SK-N-SH treated with all-trans-retinoic acid at 6 μM for 48 hours (cell line): ENCODE results near the gene SYCN.

Source experiments
- ATAC-seq: fragments of 200-7000 bp; cut with Tn5 transposase; 3 replicates; pipeline ENCODE4 v1.9.1; 2020; ENCODE audit warnings: mild to moderate bottlenecking, moderate library complexity
- ESRRG ChIP-seq: fragments of 250-450 bp; sonication (Bioruptor Pico); IDR thresholded peaks from 2 replicates; pipeline ENCODE4 v1.6.1; 2021; ENCODE audit warnings: mild to moderate bottlenecking
- GLIS3 ChIP-seq: fragments of 250-450 bp; sonication (Bioruptor Pico); IDR thresholded peaks from 2 replicates; pipeline ENCODE4 v1.5.0; 2020; ENCODE audit warnings: mild to moderate bottlenecking, moderate library complexity
- ISL1 ChIP-seq: fragments of 250-450 bp; sonication (Bioruptor Pico); IDR thresholded peaks from 2 replicates; pipeline ENCODE4 v2.1.2; 2022; ENCODE audit warnings: mild to moderate bottlenecking, moderate library complexity
- PATZ1 ChIP-seq: fragments of 250-450 bp; sonication (Bioruptor Pico); IDR thresholded peaks from 2 replicates; pipeline ENCODE4 v1.8.0; 2020; ENCODE audit warnings: mild to moderate bottlenecking, moderate library complexity, borderline replicate concordance
- POU6F1 ChIP-seq: fragments of 250-450 bp; sonication (Bioruptor Pico); IDR thresholded peaks from 2 replicates; pipeline ENCODE4 v1.8.0; 2021; ENCODE audit warnings: low read depth, mild to moderate bottlenecking, moderate library complexity, borderline replicate concordance
- PPARA ChIP-seq: fragments of 250-450 bp; sonication (Bioruptor Pico); IDR thresholded peaks from 2 replicates; pipeline ENCODE4 v1.5.0; 2020; ENCODE audit warnings: mild to moderate bottlenecking, borderline replicate concordance
- RARB ChIP-seq: fragments of 250-450 bp; sonication (Bioruptor Pico); IDR thresholded peaks from 2 replicates; pipeline ENCODE4 v1.8.0; 2021; ENCODE audit warnings: mild to moderate bottlenecking, moderate library complexity
- SNAI2 ChIP-seq: fragments of 250-450 bp; sonication (Bioruptor Pico); IDR thresholded peaks from 2 replicates; pipeline ENCODE4 v1.5.0; 2020; ENCODE audit warnings: mild to moderate bottlenecking, moderate library complexity
- TCF4 ChIP-seq: fragments of 250-450 bp; sonication (Bioruptor Pico); IDR thresholded peaks from 2 replicates; pipeline ENCODE4 v1.8.0; 2021; ENCODE audit warnings: mild to moderate bottlenecking, moderate library complexity, borderline replicate concordance
- TOX ChIP-seq: fragments of 250-450 bp; sonication (Bioruptor Pico); IDR thresholded peaks from 2 replicates; pipeline ENCODE4 v1.8.0; 2021; ENCODE audit warnings: mild to moderate bottlenecking, moderate library complexity, borderline replicate concordance
- TSHZ2 ChIP-seq: fragments of 250-450 bp; sonication (Bioruptor Pico); IDR thresholded peaks from 2 replicates; pipeline ENCODE4 v1.5.0; 2020; ENCODE audit warnings: mild to moderate bottlenecking, moderate library complexity
- ZC3H10 ChIP-seq: fragments of 250-450 bp; sonication (Bioruptor Pico); IDR thresholded peaks from 2 replicates; pipeline ENCODE4 v1.5.1; 2021; ENCODE audit warnings: mild to moderate bottlenecking, moderate library complexity
- ZFP3 ChIP-seq: fragments of 250-450 bp; sonication (Bioruptor Pico); IDR thresholded peaks from 2 replicates; pipeline ENCODE4 v1.5.0; 2020; ENCODE audit warnings: mild to moderate bottlenecking, moderate library complexity
- ZFP30 ChIP-seq: fragments of 450-650 bp; formaldehyde crosslinking; IDR thresholded peaks from 2 replicates; pipeline ENCODE4 v1.5.0; 2022; ENCODE audit warnings: mild to moderate bottlenecking, moderate library complexity
- ZNF565 ChIP-seq: fragments of 450-650 bp; formaldehyde crosslinking; conservative IDR thresholded peaks from 2 replicates; pipeline ENCODE4 v1.5.0; 2020; ENCODE audit warnings: low read depth, mild to moderate bottlenecking, moderate library complexity
- ZNF70 ChIP-seq: fragments of 450-650 bp; formaldehyde crosslinking; IDR thresholded peaks from 2 replicates; pipeline ENCODE4 v1.5.0; 2020; ENCODE audit warnings: mild to moderate bottlenecking, moderate library complexity
- ZNF8 ChIP-seq: fragments of 450-650 bp; formaldehyde crosslinking; IDR thresholded peaks from 2 replicates; pipeline ENCODE4 v1.5.0; 2020; ENCODE audit warnings: mild to moderate bottlenecking, moderate library complexity
- TF ChIP-seq, protein P1 (sequence below): fragments of 250-450 bp; sonication (Bioruptor Pico); IDR thresholded peaks from 2 replicates; pipeline ENCODE4 v1.5.1; 2021; ENCODE audit warnings: mild to moderate bottlenecking, moderate library complexity

The SYCN gene

GRCh38 chr19:39205449-39205764, 1.3 kb upstream of the SYCN start (continued):
- TF ChIP-seq PATZ1 (CRISPR knock-in tag) (no peak), ESRRG (no peak)

DNA sequence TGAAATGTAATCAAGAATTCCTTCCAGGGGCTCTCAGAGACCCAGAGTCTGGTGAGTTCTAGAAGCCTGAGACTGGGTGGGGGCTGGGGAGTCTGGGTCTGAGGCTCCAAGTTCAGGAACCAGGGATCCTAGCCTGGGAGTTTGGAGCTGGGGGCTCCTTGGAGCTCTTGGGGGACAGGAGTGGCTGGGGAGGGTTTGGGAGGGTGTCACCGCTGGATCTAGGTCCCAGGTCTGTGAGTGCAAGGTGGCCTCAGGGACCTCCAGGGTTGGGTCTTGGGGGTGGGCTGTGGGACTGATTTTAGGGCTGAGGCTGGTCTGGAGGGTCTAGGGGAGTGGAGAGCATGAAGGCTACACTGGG, 1.1 kb downstream of the SYCN start:
- TF ChIP-seq, protein P1, sequence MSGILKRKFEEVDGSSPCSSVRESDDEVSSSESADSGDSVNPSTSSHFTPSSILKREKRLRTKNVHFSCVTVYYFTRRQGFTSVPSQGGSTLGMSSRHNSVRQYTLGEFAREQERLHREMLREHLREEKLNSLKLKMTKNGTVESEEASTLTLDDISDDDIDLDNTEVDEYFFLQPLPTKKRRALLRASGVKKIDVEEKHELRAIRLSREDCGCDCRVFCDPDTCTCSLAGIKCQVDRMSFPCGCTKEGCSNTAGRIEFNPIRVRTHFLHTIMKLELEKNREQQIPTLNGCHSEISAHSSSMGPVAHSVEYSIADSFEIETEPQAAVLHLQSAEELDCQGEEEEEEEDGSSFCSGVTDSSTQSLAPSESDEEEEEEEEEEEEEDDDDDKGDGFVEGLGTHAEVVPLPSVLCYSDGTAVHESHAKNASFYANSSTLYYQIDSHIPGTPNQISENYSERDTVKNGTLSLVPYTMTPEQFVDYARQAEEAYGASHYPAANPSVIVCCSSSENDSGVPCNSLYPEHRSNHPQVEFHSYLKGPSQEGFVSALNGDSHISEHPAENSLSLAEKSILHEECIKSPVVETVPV, result no peak
- TF ChIP-seq ZC3H10 (CRISPR knock-in tag), result no peak
- TF ChIP-seq ZNF8 (CRISPR knock-in tag), result no peak
- TF ChIP-seq POU6F1 (CRISPR knock-in tag), result no peak
- no peak for TF ChIP-seq ZNF565 (CRISPR knock-in tag)
- TF ChIP-seq TCF4, result no peak
- TF ChIP-seq SNAI2 (CRISPR knock-in tag), result no peak
- no peak for TF ChIP-seq PATZ1 (CRISPR knock-in tag)
- no peak for TF ChIP-seq RARB (CRISPR knock-in tag)
- TF ChIP-seq GLIS3 (CRISPR knock-in tag), result no peak
- no peak for ATAC-seq

DNA sequence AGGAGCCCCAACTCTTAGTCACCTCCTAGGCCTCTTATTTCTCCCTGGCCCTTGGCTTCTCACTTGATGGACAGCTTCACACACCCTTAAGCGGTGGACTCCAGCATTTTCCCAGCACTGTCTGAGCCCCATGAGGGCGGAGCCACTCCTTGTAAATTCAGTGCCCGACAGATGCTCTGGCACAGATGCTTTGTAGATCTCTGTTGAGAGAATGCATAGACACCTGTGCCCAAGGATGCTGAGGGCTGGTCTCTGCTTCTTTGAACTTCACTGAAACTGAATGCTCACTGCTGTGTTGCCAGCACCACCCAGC, 3.3 kb downstream of the SYCN start:
- TF ChIP-seq ZFP30 (CRISPR knock-in tag) (no peak), ZNF565 (CRISPR knock-in tag) (no peak), PPARA (CRISPR knock-in tag) (no peak), ZNF70 (CRISPR knock-in tag) (no peak), POU6F1 (CRISPR knock-in tag) (no peak)
- TF ChIP-seq, protein P1, result no peak

GRCh38 chr19:39200066-39200802, 3.8 kb downstream of the SYCN start:
- ATAC-seq, result no peak
- TF ChIP-seq SNAI2 (CRISPR knock-in tag) (no peak), ZC3H10 (CRISPR knock-in tag) (no peak), PATZ1 (CRISPR knock-in tag) (no peak), TOX (no peak), ZFP3 (no peak), ISL1 (CRISPR knock-in tag) (no peak), TCF4 (no peak), PPARA (CRISPR knock-in tag) (no peak), TSHZ2 (no peak), POU6F1 (CRISPR knock-in tag) (no peak), GLIS3 (CRISPR knock-in tag) (no peak)

More for the DNA sequence above, 3.3 kb downstream of the SYCN start:
- no peak for ATAC-seq
